ENCODE data around the gene TSC22D2. TPM values are rescaled to one million over a fixed set of nuclear protein-coding genes. Genes with fewer than 3 reads are reported as not detected.

TSC22D2 gene
- total RNA-seq, 1 experiment from 2014 or later, result 26.5 TPM

- no peak overlapping the region for H2BK15ac ChIP-seq (ENCODE audit: low read depth, low read length)
- no peak overlapping the region for H3K4me3 Mint-ChIP-seq
- no peaks in the 10 kb centered on the region for H3K79me1 ChIP-seq (ENCODE audit: insufficient read depth, low read depth, low read length, poor library complexity, severe bottlenecking)
- H3T11ph ChIP-seq (ENCODE audit: low read length), result no peak overlapping the region
- no peak overlapping the region for H4K8ac ChIP-seq (replicated peaks; ENCODE audit: insufficient read length, low read depth, low read length)
- no peaks in the 10 kb centered on the region for H3K9me3 Mint-ChIP-seq
- no peaks in the 10 kb centered on the region for H3K9me3 ChIP-seq (ENCODE audit: control insufficient read depth, low read depth, low read length)
- WGBS (ENCODE audit: extremely low coverage, insufficient read length, low lambda C conversion rate), result no CpG with 5 or more reads among the region's 3 CpGs
- no peak overlapping the region for H3K18ac ChIP-seq (ENCODE audit: insufficient read length, low read depth, low read length)
- DNase-seq, result no peak
- H3K23ac ChIP-seq (ENCODE audit: insufficient read length, low read depth, low read length), result no peak overlapping the region
- H2AK5ac ChIP-seq (ENCODE audit: insufficient read length, low read length), result no peak overlapping the region
- no peaks in the 10 kb centered on the region for H3K27me3 Mint-ChIP-seq (ENCODE audit: low read depth)
- H3K9ac ChIP-seq (ENCODE audit: extremely low read depth, insufficient read length, low read length), result no peak overlapping the region
- peaks cover 5 to 6% of the 10 kb centered on the region in 2 experiments; a peak in 3 of 4 replicates for H3K4me1 Mint-ChIP-seq
- no peaks in the 10 kb centered on the region for H3K23me2 ChIP-seq (ENCODE audit: insufficient read length, low read depth, low read length, poor library complexity, severe bottlenecking)
- H2BK20ac ChIP-seq (ENCODE audit: low read depth, low read length, poor library complexity, severe bottlenecking), result no peak overlapping the region
- H2BK5ac ChIP-seq (ENCODE audit: insufficient read length, low read length), result no peak overlapping the region
- no peaks in the 10 kb centered on the region for H3K27me3 ChIP-seq (ENCODE audit: insufficient read depth, low read length)
- H3K4me1 ChIP-seq (ENCODE audit: insufficient read depth, low read length), result no peaks in the 10 kb centered on the region
- H2AFZ ChIP-seq (ENCODE audit: low read length), result no peak overlapping the region
- H3K27ac ChIP-seq (ENCODE audit: insufficient read length, low read depth, low read length), result no peak overlapping the region
- no peak overlapping the region for H4K5ac ChIP-seq (ENCODE audit: insufficient read length, low read depth, low read length)
- H4K91ac ChIP-seq (ENCODE audit: insufficient read length, low read depth, low read length), result no peak overlapping the region
- H4K20me1 ChIP-seq (ENCODE audit: control insufficient read depth, insufficient read depth, insufficient read length), result no peaks in the 10 kb centered on the region
- no peak overlapping the region for H3K14ac ChIP-seq (ENCODE audit: insufficient read depth, low read length)
- TF ChIP-seq, protein P1, sequence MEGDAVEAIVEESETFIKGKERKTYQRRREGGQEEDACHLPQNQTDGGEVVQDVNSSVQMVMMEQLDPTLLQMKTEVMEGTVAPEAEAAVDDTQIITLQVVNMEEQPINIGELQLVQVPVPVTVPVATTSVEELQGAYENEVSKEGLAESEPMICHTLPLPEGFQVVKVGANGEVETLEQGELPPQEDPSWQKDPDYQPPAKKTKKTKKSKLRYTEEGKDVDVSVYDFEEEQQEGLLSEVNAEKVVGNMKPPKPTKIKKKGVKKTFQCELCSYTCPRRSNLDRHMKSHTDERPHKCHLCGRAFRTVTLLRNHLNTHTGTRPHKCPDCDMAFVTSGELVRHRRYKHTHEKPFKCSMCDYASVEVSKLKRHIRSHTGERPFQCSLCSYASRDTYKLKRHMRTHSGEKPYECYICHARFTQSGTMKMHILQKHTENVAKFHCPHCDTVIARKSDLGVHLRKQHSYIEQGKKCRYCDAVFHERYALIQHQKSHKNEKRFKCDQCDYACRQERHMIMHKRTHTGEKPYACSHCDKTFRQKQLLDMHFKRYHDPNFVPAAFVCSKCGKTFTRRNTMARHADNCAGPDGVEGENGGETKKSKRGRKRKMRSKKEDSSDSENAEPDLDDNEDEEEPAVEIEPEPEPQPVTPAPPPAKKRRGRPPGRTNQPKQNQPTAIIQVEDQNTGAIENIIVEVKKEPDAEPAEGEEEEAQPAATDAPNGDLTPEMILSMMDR (conservative IDR thresholded peaks at IDR 0.05), result no peak
- H3K79me2 ChIP-seq (ENCODE audit: insufficient read depth, low read length), result no peaks in the 10 kb centered on the region
- no peak overlapping the region for H3K4ac ChIP-seq (ENCODE audit: low read depth, low read length)
- no peak overlapping the region for H3K4me2 ChIP-seq (ENCODE audit: insufficient read depth, insufficient read length, low read length)
- no peak overlapping the region for H2BK120ac ChIP-seq (ENCODE audit: low read depth, low read length, poor library complexity, severe bottlenecking)
- no peak overlapping the region for H2BK12ac ChIP-seq (ENCODE audit: insufficient read length, low read depth, low read length)
- peaks cover 5 to 25% (median 24%) of the 10 kb centered on the region in 3 experiments; a peak in 6 of 7 replicates for H3K36me3 Mint-ChIP-seq (ENCODE audit: insufficient read depth in 1 of 3, low read depth in 3 of 3)
- no peak overlapping the region for H3K56ac ChIP-seq (ENCODE audit: insufficient read length, low read depth, low read length)
- H3K27ac Mint-ChIP-seq, result no peak overlapping the region
Observed at GRCh38 chr3:150458001-150458400, 49.9 kb downstream of the TSC22D2 start.

All from H9 (cell line).